AG09319 (cell line): ENCODE measurements around the gene ATXN7L2.

Experiments used
- DNase-seq: peaks from one replicate; pipeline ENCODE4 v3.0.0-alpha.2; 2010; ENCODE audit warnings: low read depth; ENCODE audit errors: extremely low read depth
- CTCF ChIP-seq: IDR thresholded peaks from 2 replicates; pipeline ENCODE4 v1.5.1; 2011; ENCODE audit warnings: low read depth, mild to moderate bottlenecking, inconsistent platforms, low read length, moderate library complexity

ATXN7L2 gene

GRCh38 chr1:109521002-109521951 lies 37.6 kb downstream of the ATXN7L2 start:
- no peak for TF ChIP-seq CTCF
- DNase-seq, result no peak

- TF ChIP-seq CTCF, result no peak
- DNase-seq, result no peak
Observed at GRCh38 chr1:109522026-109522425, 38.3 kb downstream of the ATXN7L2 start.

DNA sequence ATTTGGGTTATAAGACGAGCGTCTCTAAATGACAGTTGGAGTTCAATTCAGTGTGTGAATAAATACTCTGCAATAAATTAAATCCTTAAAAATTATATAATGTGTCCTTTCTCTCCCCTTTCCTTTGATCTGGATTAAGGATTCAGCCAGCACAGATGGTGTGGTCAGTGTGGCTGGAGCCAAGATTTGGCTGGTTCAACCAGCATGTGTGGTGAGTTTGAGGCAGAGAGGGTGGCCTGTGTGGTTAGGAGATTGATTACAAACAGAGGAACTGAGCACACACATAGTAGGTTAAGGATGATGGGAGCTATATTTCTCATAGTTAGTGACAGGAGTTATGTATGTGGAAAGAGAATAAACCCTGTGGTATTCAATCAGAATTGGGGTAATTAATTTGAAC lies 40.0 kb downstream of the ATXN7L2 start:
- no peak for TF ChIP-seq CTCF
- no peak for DNase-seq

DNA sequence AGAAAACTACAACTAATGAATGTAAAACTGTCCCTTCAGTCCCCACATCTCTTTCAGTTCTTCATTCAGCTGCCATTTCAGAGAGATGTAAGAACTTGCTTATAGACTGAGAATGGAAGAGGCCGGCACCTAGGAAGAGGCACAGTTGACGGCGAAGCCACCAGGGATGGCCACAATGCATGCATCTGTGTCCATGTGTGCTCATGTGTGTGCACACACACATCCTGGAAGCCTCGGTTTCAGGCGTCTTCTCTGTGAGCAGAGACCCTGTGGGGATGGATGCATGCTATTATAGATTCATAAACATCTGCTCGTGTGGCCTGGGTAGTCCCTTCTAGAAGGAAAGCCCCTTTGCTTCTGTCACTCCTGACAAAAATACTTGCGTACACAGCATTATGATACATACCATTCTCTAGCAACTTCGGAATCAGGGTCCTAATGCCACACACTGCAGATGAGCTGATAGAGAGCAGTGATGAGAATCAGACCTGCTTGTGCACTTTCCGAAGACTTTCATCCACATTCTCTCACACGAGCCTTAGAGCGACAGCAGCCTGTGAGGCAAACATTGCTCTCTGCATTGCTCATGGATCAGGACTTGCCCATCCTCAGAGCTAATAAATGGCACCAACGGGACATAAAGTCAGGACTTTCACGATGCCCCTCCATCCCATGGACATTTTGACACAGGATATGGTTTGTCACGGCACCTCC lies 43.5 kb downstream of the ATXN7L2 start:
- DNase-seq, result no peak
- TF ChIP-seq CTCF, result no peak

DNA sequence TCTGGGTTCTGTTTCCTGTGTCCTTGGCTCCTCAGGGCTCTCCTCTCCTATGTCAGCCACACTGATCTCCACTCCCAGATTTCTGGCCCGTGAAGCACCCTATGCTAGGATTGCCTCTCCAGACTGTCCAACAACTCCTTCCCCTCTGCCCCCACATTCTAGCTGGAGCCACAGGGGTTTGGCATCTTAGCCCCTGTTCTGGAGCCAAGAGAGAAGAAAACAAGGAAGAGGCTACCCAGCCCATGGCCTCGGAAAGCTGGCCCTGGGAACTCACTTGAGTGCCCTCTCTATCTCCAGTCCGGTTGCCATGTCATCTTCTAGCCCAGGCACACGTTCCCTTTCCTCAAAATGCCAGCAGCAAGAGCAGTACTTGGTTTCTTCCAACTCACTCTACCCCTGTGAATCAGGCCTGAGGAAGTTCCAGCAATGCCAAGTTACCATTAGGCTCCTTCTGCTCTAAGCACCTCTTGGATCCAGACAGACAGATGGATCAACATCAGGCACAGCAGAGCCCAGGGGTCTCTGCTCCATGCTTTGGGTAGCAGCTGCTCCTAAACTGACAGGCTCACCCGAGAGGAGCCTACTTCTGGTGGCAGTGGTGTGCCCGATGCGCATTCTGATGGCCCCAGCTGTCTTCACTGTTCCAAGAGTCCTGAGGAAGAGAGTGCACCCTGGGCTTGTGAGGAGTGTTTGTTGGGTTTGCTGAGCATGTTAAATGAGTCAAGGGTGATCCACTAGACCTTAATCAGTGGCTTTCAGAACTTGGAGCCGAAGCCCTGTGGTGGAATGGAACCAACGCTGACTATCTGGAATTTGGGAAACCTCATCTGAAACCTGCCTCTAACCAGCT lies 44.4 kb downstream of the ATXN7L2 start:
- no peak for TF ChIP-seq CTCF
- DNase-seq, result no peak

GRCh38 chr1:109528712-109529111 lies 45.0 kb downstream of the ATXN7L2 start:
- DNase-seq, result no peak
- no peak for TF ChIP-seq CTCF
